ENCODE results near the gene EDNRB.

DNA sequence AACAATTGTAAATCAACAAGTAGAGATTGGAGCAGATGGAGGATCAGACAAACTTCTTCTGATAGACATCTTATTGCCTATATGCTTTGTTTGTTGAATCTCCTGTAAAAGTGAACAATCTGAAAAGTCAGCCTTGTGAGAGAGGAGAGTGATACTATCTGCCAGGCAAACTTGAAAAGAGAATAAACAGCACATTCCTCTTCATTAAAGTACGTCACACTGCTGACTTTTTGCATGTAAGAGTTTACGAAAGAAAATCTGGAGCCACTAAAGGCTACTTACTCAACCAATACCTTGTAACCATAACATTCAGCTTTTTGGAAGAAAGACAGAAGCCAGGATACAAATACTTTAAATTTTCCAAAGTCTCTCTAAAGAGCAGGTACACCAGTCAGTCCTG is 42.5 kb downstream of the EDNRB start:
- TF ChIP-seq CTCF (IDR thresholded peaks at IDR 0.05) (no peak), POLR2A (IDR thresholded peaks at IDR 0.05) (no peak), EP300 (IDR thresholded peaks at IDR 0.05) (no peak)
